K562 (cell line): ENCODE data around the gene TYW1. TPM values are rescaled to one million over a fixed set of nuclear protein-coding genes. Genes with fewer than 3 reads are reported as not detected.

Experiments
- ATAC-seq: fragments of 200-7000 bp; cut with Tn5 transposase; 3 replicates; pipeline ENCODE4 v1.9.1; 2020; ENCODE audit warnings: moderate library complexity
- BruUV-seq: library from RNA; stranded (reverse); fragments of 400-500 nt; replicated peaks from 2 replicates; lab custom pipeline; 2021; lab: Mats Ljungman, UMichigan
- CTCF ChIA-PET: fragments of 300-600 bp; formaldehyde crosslinking; extraction: SDS; loops from one replicate; lab custom pipeline; 2021; ENCODE audit warnings: low intra/inter-chr PET ratio; lab: Yijun Ruan, JAX
- POLR2A ChIA-PET: fragments of 300-600, 350-650 bp; sonication (Branson Sonifier 250); formaldehyde crosslinking; extraction: SDS; loops from one replicate; lab custom pipeline; 2021; ENCODE audit warnings: antibody characterized with exemption, inconsistent platforms; lab: Yijun Ruan, JAX
- DNase-seq, 4 experiments: peaks; one replicate each; pipeline versions ENCODE4 v3.0.0 to v3.0.0-alpha.2; 2011 to 2018; ENCODE audit warnings: low spot score in 3 of 4, mixed read lengths in 3 of 4; ENCODE audit errors: extremely low read depth in 1 of 4
- FAIRE-seq: peaks from 2 replicates; lab custom pipeline; 2011; peaks lifted over from hg19 to GRCh38; lab: Jason Lieb, UNC
- H2AFZ ChIP-seq: 2 replicates; pipeline ENCODE4 v1.6.0; 2011; ENCODE audit warnings: low read depth, low read length, control low read depth, inconsistent platforms
- H3K27ac ChIP-seq: fragments of 200-600 bp; 3 replicates; pipeline ENCODE4 v1.8.0; 2011; ENCODE audit warnings: low read depth, mild to moderate bottlenecking, control low read depth, inconsistent platforms, low read length, moderate library complexity, mixed read lengths; ENCODE audit errors: extremely low read depth
- H3K27me3 ChIP-seq, 2 experiments: fragments of 300-600 bp in 1 of 2; 2 replicates in 1 of 2; 3 replicates in 1 of 2; pipeline versions ENCODE4 v1.6.0 to v1.8.0; 2011; ENCODE audit warnings: inconsistent platforms in 2 of 2, low read length in 2 of 2, mild to moderate bottlenecking in 1 of 2, mixed read lengths in 1 of 2, moderate library complexity in 1 of 2; ENCODE audit not compliant: control insufficient read depth in 2 of 2, insufficient read depth in 2 of 2
- H3K36me3 ChIP-seq: fragments of 300-600 bp; 3 replicates; pipeline ENCODE4 v1.8.0; 2011; ENCODE audit warnings: mild to moderate bottlenecking, low read length, inconsistent platforms; ENCODE audit not compliant: control insufficient read depth, insufficient read depth
- H3K4me1 ChIP-seq, 2 experiments: fragments of 200-600 bp in 1 of 2; replicated peaks in 1 of 2; 2 replicates in 1 of 2; 3 replicates in 1 of 2; pipeline versions ENCODE4 v1.5.1 to v1.8.0; 2011; ENCODE audit warnings: inconsistent platforms in 2 of 2, low read length in 2 of 2, mild to moderate bottlenecking in 1 of 2, mixed read lengths in 1 of 2, moderate library complexity in 1 of 2; ENCODE audit not compliant: control insufficient read depth in 2 of 2, insufficient read depth in 2 of 2
- H3K4me2 ChIP-seq: 2 replicates; pipeline ENCODE4 v1.6.1; 2011; ENCODE audit warnings: low read length, control low read depth, inconsistent platforms, mixed read lengths; ENCODE audit not compliant: insufficient read depth
- H3K4me3 ChIP-seq: fragments of 200-600 bp; sonication (generic), shearing (Covaris generic); 2 replicates; pipeline ENCODE4 v1.5.1; 2016; ENCODE audit warnings: control low read depth, inconsistent platforms
- H3K79me2 ChIP-seq: fragments of 200-600 bp; 3 replicates; pipeline ENCODE4 v1.8.0; 2011; ENCODE audit warnings: low read length, inconsistent platforms; ENCODE audit not compliant: control insufficient read depth, insufficient read depth
- H3K9ac ChIP-seq, 2 experiments: 2 replicates each; pipeline versions ENCODE4 v1.6.0 to v1.6.1; 2011; ENCODE audit warnings: low read depth in 2 of 2, low read length in 2 of 2, control low read depth in 1 of 2, inconsistent platforms in 1 of 2, mild to moderate bottlenecking in 1 of 2, mixed read lengths in 1 of 2; ENCODE audit not compliant: insufficient read depth in 1 of 2
- H3K9me1 ChIP-seq: one replicate; pipeline ENCODE4 v1.6.0; 2011; ENCODE audit warnings: inconsistent platforms, mild to moderate bottlenecking, low read length, moderate library complexity; ENCODE audit not compliant: control insufficient read depth, insufficient read depth
- H3K9me3 ChIP-seq: replicated peaks from 2 replicates; pipeline ENCODE4 v1.5.1; 2011; ENCODE audit warnings: low read depth, low read length, inconsistent platforms; ENCODE audit not compliant: control insufficient read depth, insufficient read depth
- H4K20me1 ChIP-seq: replicated peaks from 2 replicates; pipeline ENCODE4 v1.6.1; 2011; ENCODE audit warnings: low read length, inconsistent platforms, mixed read lengths; ENCODE audit not compliant: control insufficient read depth, insufficient read depth
- HMG20A ChIP-seq: fragments of 450-650 bp; formaldehyde crosslinking; conservative IDR thresholded peaks from 2 replicates; pipeline ENCODE4 v1.4.0; 2020; ENCODE audit warnings: mild to moderate bottlenecking, mixed read lengths
- MAZ ChIP-seq, 2 experiments: fragments of 450-650 bp in 1 of 2; sonication (generic) in 1 of 2; formaldehyde crosslinking; IDR thresholded peaks in 1 of 2; conservative IDR thresholded peaks in 1 of 2; 2 replicates each; pipeline versions ENCODE4 v1.4.0 to v1.5.0; 2020; ENCODE audit warnings: mild to moderate bottlenecking in 1 of 2, missing genetic modification reagents in 1 of 2
- NONO ChIP-seq, 2 experiments: fragments of 200-400 bp in 1 of 2; fragments of 450-650 bp in 1 of 2; formaldehyde crosslinking in 1 of 2; IDR thresholded peaks; 2 replicates each; pipeline ENCODE4 v1.6.1; 2017; ENCODE audit warnings: low read depth in 2 of 2, mild to moderate bottlenecking in 2 of 2, moderate library complexity in 2 of 2, low read length in 1 of 2
- POLR2AphosphoS5 ChIP-seq: IDR thresholded peaks from 2 replicates; pipeline ENCODE4 v1.6.1; 2011; ENCODE audit warnings: mild to moderate bottlenecking, low read depth, low read length, moderate library complexity; ENCODE audit not compliant: control insufficient read depth, insufficient read depth
- SUPT5H ChIP-seq: fragments of 450-650 bp; IDR thresholded peaks from 2 replicates; pipeline ENCODE4 v1.6.1; 2016
- ZNF444 ChIP-seq: fragments of 250-450 bp; sonication (Bioruptor Pico); IDR thresholded peaks from 2 replicates; pipeline ENCODE4 v1.4.0; 2020; ENCODE audit warnings: mild to moderate bottlenecking, moderate library complexity
- WGBS: fragments of 100-300 bp; shearing (Covaris generic); methylation state at CpG from one replicate; pipeline ENCODE4 v1.1.6; 2016; ENCODE audit warnings: low coverage, mixed read lengths; ENCODE audit not compliant: insufficient coverage; ENCODE audit errors: missing lambda C conversion rate; 5-methylcytosine and 5-hydroxymethylcytosine counted together
- in situ Hi-C: fragments of 300-500 bp; cut with MboI; formaldehyde crosslinking; loops from 4 replicates; pipeline ENCODE4 v1.15.0; 2018; ENCODE audit warnings: inconsistent platforms, mixed read lengths
- intact Hi-C: fragments of 100-400 bp; cut with micrococcal nuclease; formaldehyde crosslinking; loops from 2 replicates; pipeline ENCODE4 v1.14.2; 2022
- polyA plus RNA-seq, 8 experiments: library from polyadenylated mRNA; depleted of rRNA in 4 of 8; stranded (reverse) in 5 of 8; unstranded in 3 of 8; fragments of >200 nt; fragmentation: Nextera tagmentation in 2 of 8; fragmentation: Illumina TruSeq in 1 of 8; extraction: Ambion mirVana in 2 of 8; extraction: Trizol in 1 of 8; gene quantifications; 2 replicates each; pipeline versions ENCODE4 v1.2.1 to v1.2.3, GENCODE V29; 2011 to 2014; ENCODE audit warnings: inconsistent platforms in 1 of 8, missing spikeins in 1 of 8
- total RNA-seq, 7 experiments: library from RNA; depleted of rRNA in 6 of 7; stranded (reverse); fragments of >200 nt in 6 of 7; fragmentation: Illumina TruSeq in 2 of 7; extraction: Trizol in 2 of 7; gene quantifications; 2 replicates each; pipeline versions ENCODE4 v1.2.1 to v1.2.3, GENCODE V29; 2011 to 2021; ENCODE audit warnings: low replicate concordance in 1 of 7

TYW1 gene
- total and polyA plus RNA-seq, 9 of the 15 experiments (the other 6 are each of a cell fraction or from before 2014, with no cell fraction given) = 17.4 to 32.0 (median 26.2) TPM

DNA sequence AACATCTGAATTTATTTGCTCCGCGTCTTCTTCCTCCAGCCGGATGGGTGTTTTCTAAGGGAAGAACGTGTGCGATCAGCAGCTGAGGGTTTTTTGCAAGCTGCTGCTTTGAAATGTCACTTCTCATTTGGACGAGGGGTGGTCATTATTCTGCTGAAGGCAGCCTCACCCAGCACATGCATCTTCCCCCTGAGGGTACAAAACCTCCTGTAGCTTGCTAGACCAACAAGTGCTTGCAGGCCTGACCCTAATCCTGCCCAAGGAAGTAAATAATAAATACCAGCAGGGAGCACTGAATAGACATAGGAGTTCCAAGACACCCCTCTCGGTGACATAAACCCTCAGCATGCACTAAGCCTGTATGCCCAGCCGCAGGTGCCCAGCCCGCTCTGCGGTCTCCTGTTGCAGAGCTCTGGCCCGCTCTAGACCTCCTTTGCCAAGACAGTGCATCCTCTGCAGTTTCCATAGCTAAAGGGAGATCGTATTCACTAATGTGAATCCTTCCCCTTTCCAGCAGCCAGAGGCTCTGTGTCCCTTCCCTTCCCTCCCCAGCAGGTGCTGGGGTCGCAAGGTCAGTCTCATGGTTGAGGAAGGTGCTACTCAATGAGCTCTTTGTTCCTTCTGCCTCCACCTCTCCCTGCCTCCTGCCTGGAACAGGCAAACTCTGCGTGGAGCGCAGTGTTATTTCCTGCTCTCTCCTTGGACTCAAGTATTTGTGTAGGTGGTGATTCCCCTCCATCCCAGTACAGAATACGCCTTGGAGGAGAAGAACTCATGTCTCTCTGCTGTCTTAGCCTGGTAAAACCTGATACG is 37.9 kb upstream of the TYW1 start:
- in situ Hi-C loops = no loop called here
- H3K4me2 ChIP-seq = no peak overlapping the region
- no peak overlapping the region for H3K27ac ChIP-seq
- H4K20me1 ChIP-seq = no peaks in the 10 kb centered on the region
- peak in 1 of 4 experiments; percentile 3 for DNase-seq
- no peaks in the 10 kb centered on the region for H3K9me3 ChIP-seq
- H3K27me3 ChIP-seq = no peaks in the 10 kb centered on the region
- H3K9me1 ChIP-seq = no peaks in the 10 kb centered on the region
- WGBS = 90% methylated on average over 17 of the region's 17 CpGs
- intact Hi-C loops = no loop called here
- no peak for TF ChIP-seq ZNF444
- no peak for TF ChIP-seq MAZ (CRISPR knock-in tag; conservative IDR thresholded peaks at IDR 0.05 in 1 of 2, IDR thresholded peaks at IDR 0.05 in 1 of 2)
- no peak for TF ChIP-seq NONO (IDR thresholded peaks at IDR 0.05; ENCODE audit: low read depth in 2 of 2, low read length in 1 of 2)
- no peak for TF ChIP-seq HMG20A (CRISPR knock-in tag)
- TF ChIP-seq POLR2AphosphoS5 = peak; percentile 25; the same call in 1 of the 2 replicates
- TF ChIP-seq SUPT5H = 0 out of 2 replicates have a peak, but pooled peaks have one; percentile 14
- no peak for FAIRE-seq
- no peak overlapping the region for H3K4me3 ChIP-seq
- POLR2A ChIA-PET = interaction anchor here (0.7 to 2.5 kb wide), 4 partner anchors 11 to 905 kb away, joined by 3 to 9 read pairs (median 5); no protein-coding TSS in a partner anchor
- H3K9ac ChIP-seq = peak overlapping the region in 1 of 2 experiments; percentile 20; a peak in 1 of 4 replicates
- H3K79me2 ChIP-seq = no peaks in the 10 kb centered on the region
- BruUV-seq = no TSS peak
- H3K4me1 ChIP-seq = no peaks in the 10 kb centered on the region
- H2AFZ ChIP-seq = no peak overlapping the region
- ATAC-seq = no peak
- CTCF ChIA-PET = no interaction called here
- H3K36me3 ChIP-seq = peaks cover 52% of the 10 kb centered on the region
